Right lobe of liver (tissue), 6 donors: ENCODE measurements around the gene STRN4. TPM values are rescaled to one million over a fixed set of nuclear protein-coding genes. Genes with fewer than 3 reads are reported as not detected.
A peak's percentile ranks its signal among the peaks of the same experiment; 100 is the strongest.

Experiments
- ATAC-seq, 4 donors: fragments of 200-7000 bp; cut with Tn5 transposase; one replicate each; pipeline ENCODE4 v1.9.1; 2020; ENCODE audit warnings: mild to moderate bottlenecking in 4 of 4, moderate library complexity in 4 of 4
- DNase-seq, 3 donors: peaks; one replicate each; pipeline ENCODE4 v3.0.0-alpha.2; 2020
- H3K27ac ChIP-seq, 3 donors: fragments of 200-600 bp; one replicate each; pipeline ENCODE4 v1.8.0; 2022
- H3K27me3 ChIP-seq, 2 donors: fragments of 200-600 bp; one replicate each; pipeline ENCODE4 v1.8.0; 2022
- H3K36me3 ChIP-seq, 4 donors: fragments of 200-600 bp; sonication (generic) in 1 of 4; one replicate each; pipeline versions ENCODE4 v1.5.1 to v1.8.0; 2017 to 2022; ENCODE audit warnings: control low read depth in 1 of 4
- H3K4me1 ChIP-seq, 4 donors: fragments of 200-600 bp; sonication (generic) in 1 of 4; one replicate each; pipeline versions ENCODE4 v1.5.1 to v1.8.0; 2017 to 2022; ENCODE audit warnings: control low read depth in 1 of 4
- H3K4me3 ChIP-seq, 3 donors: fragments of 200-600 bp; one replicate each; pipeline ENCODE4 v1.8.0; 2022
- H3K9me3 ChIP-seq, 4 donors: fragments of 200-600 bp; sonication (generic) in 1 of 4; one replicate each; pipeline versions ENCODE4 v1.5.1 to v1.8.0; 2017 to 2022; ENCODE audit warnings: control low read depth in 1 of 4
- CTCF ChIP-seq, 4 donors: fragments of 200-600 bp in 3 of 4; fragments of 450-650 bp in 1 of 4; IDR thresholded peaks; one replicate each; pipeline versions ENCODE4 v1.5.1 to v1.8.0; 2016 to 2022; ENCODE audit warnings: antibody characterized with exemption in 4 of 4, mild to moderate bottlenecking in 2 of 4
- POLR2A ChIP-seq: fragments of 450-650 bp; IDR thresholded peaks from one replicate; pipeline ENCODE4 v1.6.1; 2017; ENCODE audit warnings: antibody characterized with exemption, mild to moderate bottlenecking
- WGBS: methylation state at CpG from one replicate; pipeline ENCODE4 v1.1.6; 2018; ENCODE audit warnings: low coverage, low lambda C conversion rate; ENCODE audit not compliant: insufficient coverage; ENCODE audit errors: missing lambda C conversion rate; 5-methylcytosine and 5-hydroxymethylcytosine counted together
- intact Hi-C, 2 donors: fragments of 100-400 bp; cut with DNase I; formaldehyde crosslinking; loops; one replicate each; pipeline versions ENCODE4 v1.11.2 to v1.14.1; 2022
- total RNA-seq, 6 experiments: library from RNA; depleted of rRNA in 2 of 6; stranded (reverse); fragments of >200 nt in 2 of 6; fragmentation: NEBNext Ultra II Directional in 3 of 6; extraction: Animal tissue kit (Norgen Biotek cat#: 25700) in 3 of 6; gene quantifications; one replicate each; pipeline versions ENCODE4 v1.1.0 to v1.2.4, GENCODE V29; 2016 to 2023
- donor health status: DM: no; HTN: yes; CAD: no.
- donor health status: DM: no; HTN: no; CAD: no.
- donor health status: DM: no; HTN: no; CAD: no.
- donor health status: DM: no; HTN: yes; CAD: no.
- donor health status: DM: no; HTN: yes; CAD: no.

The STRN4 gene
- total RNA-seq, 6 experiments from 2014 or later = 16.9 to 28.1 (median 23.7) TPM

- WGBS = 43% methylated on average over 3 of the region's 4 CpGs
- Histone ChIP-seq H3K27ac (peak overlapping the region; percentile 62 to 83 (median 71)), H3K9me3 (no peaks in the 10 kb centered on the region), H3K27me3 (no peaks in the 10 kb centered on the region), H3K4me1 (peaks cover 0 to 14% (median 0%) of the 10 kb centered on the region in 4 donors), H3K36me3 (no peaks in the 10 kb centered on the region), H3K4me3 (peak overlapping the region; percentile 53 to 54 (median 54))
- intact Hi-C loops = no loop called here
- ATAC-seq (no peak), DNase-seq (no peak)
- TF ChIP-seq CTCF (IDR thresholded peaks at IDR 0.05) = no peak
- no peak for TF ChIP-seq POLR2A
Measured at GRCh38 chr19:46785980-46786235, 39.7 kb upstream of the STRN4 start.

GRCh38 chr19:46785054-46785979 is 39.1 kb upstream of the STRN4 start:
- Histone ChIP-seq H3K4me1 (peaks cover 0 to 14% (median 0%) of the 10 kb centered on the region in 4 donors), H3K36me3 (no peaks in the 10 kb centered on the region), H3K9me3 (no peaks in the 10 kb centered on the region), H3K4me3 (peak overlapping the region in 1 of 3 donors; percentile 53), H3K27ac (peak overlapping the region in 2 of 3 donors; percentile 62 to 83), H3K27me3 (no peaks in the 10 kb centered on the region)
- intact Hi-C loops = no loop called here
- no peak for DNase-seq
- TF ChIP-seq POLR2A (no peak), CTCF (IDR thresholded peaks at IDR 0.05) (no peak)
- ATAC-seq = no peak
- WGBS = 69% methylated on average over 17 of the region's 19 CpGs

GRCh38 chr19:46784262-46785053 is 38.2 kb upstream of the STRN4 start:
- peak in 2 of 4 donors; percentile 14 to 15 for TF ChIP-seq CTCF (IDR thresholded peaks at IDR 0.05)
- TF ChIP-seq POLR2A = no peak
- ATAC-seq (peak; percentile 34 to 49 (median 41)), DNase-seq (peak; percentile 59 to 63 (median 60))
- Histone ChIP-seq H3K4me1 (peaks cover 0 to 14% (median 0%) of the 10 kb centered on the region in 4 donors), H3K4me3 (peak overlapping the region in 1 of 3 donors; percentile 20), H3K9me3 (no peaks in the 10 kb centered on the region), H3K36me3 (no peaks in the 10 kb centered on the region), H3K27ac (no peak overlapping the region), H3K27me3 (no peaks in the 10 kb centered on the region)
- intact Hi-C loops = no loop called here
- 32% methylated on average over 7 of the region's 17 CpGs for WGBS

GRCh38 chr19:46783670-46784069 is 37.4 kb upstream of the STRN4 start:
- Histone ChIP-seq H3K27ac (no peak overlapping the region), H3K4me1 (peaks cover 0 to 14% (median 0%) of the 10 kb centered on the region in 4 donors), H3K36me3 (no peaks in the 10 kb centered on the region), H3K4me3 (no peak overlapping the region), H3K27me3 (no peaks in the 10 kb centered on the region), H3K9me3 (no peaks in the 10 kb centered on the region)
- intact Hi-C loops = no loop called here
- no peak for DNase-seq
- 52% methylated on average over 2 of the region's 2 CpGs for WGBS
- no peak for ATAC-seq
- no peak for TF ChIP-seq POLR2A
- no peak for TF ChIP-seq CTCF (IDR thresholded peaks at IDR 0.05)
